ENCODE measurements around the gene DDX41. TPM values are rescaled to one million over a fixed set of nuclear protein-coding genes. Genes with fewer than 3 reads are reported as not detected.

The DDX41 gene
- total RNA-seq, 2 experiments from 2014 or later = 169 to 224 TPM

DNA sequence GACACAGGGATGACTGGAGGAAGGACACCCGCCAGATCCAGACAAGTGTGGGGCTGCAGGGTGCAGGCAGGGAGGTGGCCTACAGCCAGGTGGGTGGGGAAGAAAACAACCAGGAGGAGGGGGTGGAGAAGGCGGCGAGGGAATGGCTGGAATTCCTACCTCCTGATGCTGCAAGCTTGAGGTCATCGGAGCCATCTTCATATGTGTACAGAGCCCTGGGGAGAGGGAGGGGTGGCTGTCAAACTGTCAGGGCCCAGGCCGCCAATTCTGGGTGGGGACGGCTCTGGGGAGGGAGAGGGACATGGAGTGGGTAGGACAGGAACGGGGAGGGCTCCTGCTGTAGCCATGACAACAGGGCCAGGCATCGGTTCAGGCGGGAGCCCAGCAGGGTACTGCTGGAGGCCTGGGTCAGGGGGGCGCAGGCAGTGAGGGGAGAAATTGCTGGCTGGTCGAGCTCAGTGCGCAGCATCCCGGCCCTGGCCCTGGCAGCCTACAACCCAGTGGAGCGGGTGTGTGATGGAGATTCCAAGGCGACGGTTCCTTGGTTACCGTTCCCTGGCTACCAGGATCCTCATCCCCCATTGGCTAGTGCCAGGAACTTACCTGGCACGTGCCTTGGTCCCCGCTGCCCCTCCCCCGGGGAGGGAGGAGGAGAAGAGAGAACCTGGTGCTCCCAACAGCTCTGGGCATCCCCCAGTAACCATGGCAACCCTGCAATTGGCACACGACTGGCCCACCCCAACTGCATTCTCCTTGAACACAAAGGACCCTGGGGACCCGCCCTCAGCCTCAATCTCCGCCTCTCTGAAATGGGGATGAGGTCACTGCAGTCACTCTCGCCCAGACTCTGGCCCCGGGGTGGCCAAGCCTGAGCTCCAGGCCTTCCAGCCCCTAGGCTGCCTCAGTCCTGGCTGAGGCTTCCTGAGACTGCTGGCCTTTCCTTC lies 47.8 kb downstream of the DDX41 start:
- BruUV-seq (replicated peaks) = no TSS peak
- Histone ChIP-seq H3K27ac (ENCODE audit: low read depth, low read length, poor library complexity, severe bottlenecking) (no peak overlapping the region), H3K4me2 (ENCODE audit: low read length) (no peak overlapping the region), H3K9me3 (ENCODE audit: low read length) (no peaks in the 10 kb centered on the region), H3K36me3 (ENCODE audit: insufficient read depth, low read length) (no peaks in the 10 kb centered on the region), H2AFZ (ENCODE audit: low read length) (no peak overlapping the region), H3K4me3 (ENCODE audit: low read depth, low read length, poor library complexity, severe bottlenecking) (no peak overlapping the region), H3K79me2 (ENCODE audit: insufficient read depth, low read depth, low read length) (no peaks in the 10 kb centered on the region), H3K9me2 (ENCODE audit: insufficient read depth, low read length) (no peaks in the 10 kb centered on the region), H3K4me1 (ENCODE audit: insufficient read depth, low read length, poor library complexity, severe bottlenecking) (peaks cover 10% of the 10 kb centered on the region), H4K20me1 (ENCODE audit: insufficient read depth, low read length) (no peaks in the 10 kb centered on the region)
- DNase-seq (ENCODE audit: low spot score) = no peak
- intact Hi-C loops (cut with micrococcal nuclease; ENCODE audit: unreplicated experiment) = no loop called here
- CTCF ChIA-PET (ENCODE audit: unreplicated experiment) = no interaction called here
- no peak for TF ChIP-seq EZH2phosphoT487 (IDR thresholded peaks at IDR 0.05; ENCODE audit: borderline replicate concordance, low read depth, low read length)
- TF ChIP-seq, protein P1, sequence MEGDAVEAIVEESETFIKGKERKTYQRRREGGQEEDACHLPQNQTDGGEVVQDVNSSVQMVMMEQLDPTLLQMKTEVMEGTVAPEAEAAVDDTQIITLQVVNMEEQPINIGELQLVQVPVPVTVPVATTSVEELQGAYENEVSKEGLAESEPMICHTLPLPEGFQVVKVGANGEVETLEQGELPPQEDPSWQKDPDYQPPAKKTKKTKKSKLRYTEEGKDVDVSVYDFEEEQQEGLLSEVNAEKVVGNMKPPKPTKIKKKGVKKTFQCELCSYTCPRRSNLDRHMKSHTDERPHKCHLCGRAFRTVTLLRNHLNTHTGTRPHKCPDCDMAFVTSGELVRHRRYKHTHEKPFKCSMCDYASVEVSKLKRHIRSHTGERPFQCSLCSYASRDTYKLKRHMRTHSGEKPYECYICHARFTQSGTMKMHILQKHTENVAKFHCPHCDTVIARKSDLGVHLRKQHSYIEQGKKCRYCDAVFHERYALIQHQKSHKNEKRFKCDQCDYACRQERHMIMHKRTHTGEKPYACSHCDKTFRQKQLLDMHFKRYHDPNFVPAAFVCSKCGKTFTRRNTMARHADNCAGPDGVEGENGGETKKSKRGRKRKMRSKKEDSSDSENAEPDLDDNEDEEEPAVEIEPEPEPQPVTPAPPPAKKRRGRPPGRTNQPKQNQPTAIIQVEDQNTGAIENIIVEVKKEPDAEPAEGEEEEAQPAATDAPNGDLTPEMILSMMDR (conservative IDR thresholded peaks at IDR 0.05; ENCODE audit: low read length) = no peak
- POLR2A ChIA-PET = interaction anchor here (1.4 kb wide), 1 partner anchor 14 kb away, joined by 3 read pairs; no protein-coding TSS in a partner anchor

DNA sequence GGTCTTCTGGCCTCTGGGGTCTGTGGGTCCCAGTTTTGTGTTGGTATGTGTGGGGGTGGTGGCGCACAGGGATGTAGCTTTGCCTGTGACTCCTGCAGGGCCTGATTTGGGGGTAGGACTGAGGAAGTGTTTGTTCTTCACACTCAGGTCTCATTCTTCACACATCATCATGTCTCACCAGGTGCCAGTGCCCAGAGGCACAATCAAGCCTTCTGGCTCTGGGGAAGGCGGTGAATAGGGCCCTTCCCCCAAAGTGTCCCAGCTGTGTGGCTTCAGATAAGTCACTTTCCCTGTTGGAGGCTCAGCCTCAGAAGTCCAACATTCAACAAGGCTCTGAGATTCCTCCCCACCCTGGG lies 48.5 kb downstream of the DDX41 start:
- no peak overlapping the region for H2AFZ ChIP-seq (ENCODE audit: low read length)
- no peak overlapping the region for H3K27ac ChIP-seq (ENCODE audit: low read depth, low read length, poor library complexity, severe bottlenecking)
- CTCF ChIA-PET (ENCODE audit: unreplicated experiment) = no interaction called here
- intact Hi-C loops (cut with micrococcal nuclease; ENCODE audit: unreplicated experiment) = no loop called here
- H3K4me3 ChIP-seq (ENCODE audit: low read depth, low read length, poor library complexity, severe bottlenecking) = no peak overlapping the region
- H3K4me2 ChIP-seq (ENCODE audit: low read length) = no peak overlapping the region
- POLR2A ChIA-PET = no interaction called here
- no peak for TF ChIP-seq EZH2phosphoT487 (IDR thresholded peaks at IDR 0.05; ENCODE audit: borderline replicate concordance, low read depth, low read length)
- TF ChIP-seq, protein P1 (conservative IDR thresholded peaks at IDR 0.05; ENCODE audit: low read length) = no peak
- H4K20me1 ChIP-seq (ENCODE audit: insufficient read depth, low read length) = no peaks in the 10 kb centered on the region
- H3K36me3 ChIP-seq (ENCODE audit: insufficient read depth, low read length) = no peaks in the 10 kb centered on the region
- no peak for DNase-seq (ENCODE audit: low spot score)
- peaks cover 10% of the 10 kb centered on the region for H3K4me1 ChIP-seq (ENCODE audit: insufficient read depth, low read length, poor library complexity, severe bottlenecking)
- BruUV-seq (replicated peaks) = no TSS peak
- H3K9me2 ChIP-seq (ENCODE audit: insufficient read depth, low read length) = no peaks in the 10 kb centered on the region
- H3K9me3 ChIP-seq (ENCODE audit: low read length) = no peaks in the 10 kb centered on the region
- no peaks in the 10 kb centered on the region for H3K79me2 ChIP-seq (ENCODE audit: insufficient read depth, low read depth, low read length)

DNA sequence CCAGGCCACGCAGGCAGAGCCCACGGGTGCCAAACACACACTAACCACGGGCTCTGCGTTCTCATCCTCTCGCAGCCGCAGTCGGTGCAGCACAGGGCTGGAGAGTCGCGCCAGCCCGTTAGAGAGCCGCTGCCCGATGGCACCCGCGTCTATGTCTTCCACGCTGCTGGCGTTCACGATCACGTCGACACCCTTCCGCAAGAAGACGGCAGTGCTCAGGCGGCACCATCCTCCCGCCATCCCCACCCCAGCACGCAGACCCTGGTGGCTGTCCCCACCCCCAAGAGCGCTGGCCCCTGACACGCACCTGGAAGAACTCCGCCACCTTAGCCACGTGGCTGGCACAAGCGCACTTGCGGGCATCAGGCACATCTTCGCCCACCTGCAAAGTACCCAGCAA lies 49.3 kb downstream of the DDX41 start:
- H3K4me1 ChIP-seq (ENCODE audit: insufficient read depth, low read length, poor library complexity, severe bottlenecking) = peaks cover 5% of the 10 kb centered on the region
- H3K4me2 ChIP-seq (ENCODE audit: low read length) = no peak overlapping the region
- no peaks in the 10 kb centered on the region for H3K79me2 ChIP-seq (ENCODE audit: insufficient read depth, low read depth, low read length)
- H4K20me1 ChIP-seq (ENCODE audit: insufficient read depth, low read length) = no peaks in the 10 kb centered on the region
- no TSS peak for BruUV-seq (replicated peaks)
- H2AFZ ChIP-seq (ENCODE audit: low read length) = no peak overlapping the region
- no peaks in the 10 kb centered on the region for H3K9me3 ChIP-seq (ENCODE audit: low read length)
- ChIA-PET CTCF (ENCODE audit: unreplicated experiment) (no interaction called here), POLR2A (no interaction called here)
- no peak for DNase-seq (ENCODE audit: low spot score)
- intact Hi-C loops (cut with micrococcal nuclease; ENCODE audit: unreplicated experiment) = no loop called here
- no peak for TF ChIP-seq EZH2phosphoT487 (IDR thresholded peaks at IDR 0.05; ENCODE audit: borderline replicate concordance, low read depth, low read length)
- TF ChIP-seq, protein P1 (conservative IDR thresholded peaks at IDR 0.05; ENCODE audit: low read length) = no peak
- no peak overlapping the region for H3K4me3 ChIP-seq (ENCODE audit: low read depth, low read length, poor library complexity, severe bottlenecking)
- no peaks in the 10 kb centered on the region for H3K9me2 ChIP-seq (ENCODE audit: insufficient read depth, low read length)
- no peak overlapping the region for H3K27ac ChIP-seq (ENCODE audit: low read depth, low read length, poor library complexity, severe bottlenecking)
- no peaks in the 10 kb centered on the region for H3K36me3 ChIP-seq (ENCODE audit: insufficient read depth, low read length)
